Ecto neural progenitor cell (in vitro differentiated cells): Measurements from ENCODE around the gene TCFL5.

Experiments used
- DNase-seq: peaks from one replicate; pipeline ENCODE4 v3.0.0-alpha.2; 2018; ENCODE audit warnings: low spot score

TCFL5 gene

DNA sequence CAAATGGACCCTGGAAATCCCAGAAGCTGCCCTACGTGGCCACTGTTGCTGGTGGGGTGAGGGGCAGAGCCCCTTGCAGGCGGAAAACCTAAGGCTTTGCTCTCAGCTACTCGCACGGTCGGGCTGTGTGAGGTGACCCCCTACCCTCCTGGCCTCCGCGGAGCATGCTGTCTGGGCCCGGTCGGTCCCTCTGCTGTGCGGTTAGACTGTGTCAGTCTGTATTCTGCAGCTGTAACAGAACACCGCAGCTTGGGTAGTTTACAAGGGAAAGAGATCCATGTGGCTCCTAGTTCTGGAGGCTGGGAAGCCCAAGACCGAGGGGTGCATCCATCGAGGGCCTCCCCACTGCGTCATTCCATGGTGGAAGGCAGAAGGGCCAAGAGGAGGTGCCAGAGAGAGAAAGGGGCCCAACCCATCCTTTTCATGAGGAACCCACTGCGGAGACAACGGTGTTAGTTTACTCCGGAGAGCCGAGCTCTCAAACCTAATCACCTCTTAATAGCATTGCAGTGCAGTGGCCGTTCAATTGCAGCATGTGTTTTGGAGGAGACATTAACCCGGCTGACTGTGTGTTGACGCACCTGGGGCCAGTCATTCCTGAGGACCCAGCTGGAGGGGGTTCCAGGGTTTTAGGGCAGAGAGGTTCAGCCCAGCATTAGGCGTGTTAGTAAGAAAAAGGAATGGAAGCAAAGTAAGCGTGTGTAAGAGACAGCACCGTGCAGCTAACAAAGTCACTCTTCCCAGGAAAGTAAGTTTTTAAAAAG is 26.5 kb downstream of the TCFL5 start:
- DNase-seq: peak; percentile 48

- DNase-seq: no peak
Measured at GRCh38 chr20:62832951-62833391, 28.7 kb downstream of the TCFL5 start.

- DNase-seq: peak; percentile 54
Measured at GRCh38 chr20:62832212-62832922, 29.3 kb downstream of the TCFL5 start.

- no peak for DNase-seq
Measured at GRCh38 chr20:62831854-62832211, 29.8 kb downstream of the TCFL5 start.

- DNase-seq: no peak
Measured at GRCh38 chr20:62831361-62831788, 30.2 kb downstream of the TCFL5 start.

- DNase-seq: no peak
Measured at GRCh38 chr20:62830821-62831220, 30.8 kb downstream of the TCFL5 start.

DNA sequence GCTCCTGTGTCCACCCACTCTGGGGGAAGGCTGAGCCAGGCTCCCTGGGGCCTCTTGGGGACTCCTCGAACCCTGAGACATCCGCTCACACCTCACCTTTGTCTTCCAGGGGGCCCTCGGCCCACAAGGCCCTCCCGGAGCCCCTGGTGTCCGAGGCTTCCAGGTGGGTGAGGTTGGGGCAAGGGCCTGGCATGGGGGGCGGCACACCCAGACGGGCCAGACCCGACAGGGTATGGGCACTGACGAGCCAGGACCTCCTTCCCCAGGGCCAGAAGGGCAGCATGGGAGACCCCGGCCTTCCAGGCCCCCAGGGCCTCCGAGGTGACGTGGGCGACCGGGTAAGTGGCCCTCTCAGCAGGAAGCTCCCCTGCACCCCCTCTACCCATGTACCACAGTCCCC is 31.4 kb downstream of the TCFL5 start:
- DNase-seq: no peak

- no peak for DNase-seq
Measured at GRCh38 chr20:62829231-62830230, 32.1 kb downstream of the TCFL5 start.

DNA sequence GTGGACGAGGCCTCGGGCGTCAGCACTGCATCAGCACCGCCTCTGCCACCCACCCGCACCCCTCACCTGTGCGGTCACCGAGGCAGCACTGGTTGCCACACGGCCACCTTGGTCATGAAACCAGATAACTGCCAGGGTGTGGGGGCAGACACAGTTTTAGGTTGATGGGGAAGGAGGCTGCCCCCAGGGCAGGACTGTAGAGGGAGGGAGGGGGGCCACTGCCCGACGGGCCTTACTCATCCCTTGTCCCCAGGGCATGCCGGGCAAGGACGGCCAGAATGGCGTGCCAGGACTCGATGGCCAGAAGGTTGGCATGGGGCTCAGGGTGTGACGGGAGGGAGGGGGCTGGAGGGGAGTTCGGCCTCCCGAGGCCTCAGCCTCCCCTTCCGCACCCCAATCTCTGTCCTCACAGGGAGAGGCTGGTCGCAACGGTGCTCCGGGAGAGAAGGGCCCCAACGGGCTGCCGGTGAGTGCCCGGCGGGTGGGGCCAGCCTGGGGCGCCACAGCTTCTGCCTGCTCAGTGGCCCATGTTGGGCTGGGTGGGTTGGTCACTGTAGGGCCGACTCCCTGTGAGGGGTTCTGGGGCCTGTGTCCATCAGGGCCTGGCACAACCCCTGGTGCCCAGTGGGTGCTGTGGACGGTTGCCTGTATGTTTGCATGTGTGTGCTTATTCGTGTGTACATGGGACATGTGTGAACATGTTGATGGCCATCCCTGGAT is 33.0 kb downstream of the TCFL5 start:
- no peak for DNase-seq

GRCh38 chr20:62828051-62828450 is 33.6 kb downstream of the TCFL5 start:
- DNase-seq: no peak

GRCh38 chr20:62827311-62828038 is 34.1 kb downstream of the TCFL5 start:
- DNase-seq: no peak

DNA sequence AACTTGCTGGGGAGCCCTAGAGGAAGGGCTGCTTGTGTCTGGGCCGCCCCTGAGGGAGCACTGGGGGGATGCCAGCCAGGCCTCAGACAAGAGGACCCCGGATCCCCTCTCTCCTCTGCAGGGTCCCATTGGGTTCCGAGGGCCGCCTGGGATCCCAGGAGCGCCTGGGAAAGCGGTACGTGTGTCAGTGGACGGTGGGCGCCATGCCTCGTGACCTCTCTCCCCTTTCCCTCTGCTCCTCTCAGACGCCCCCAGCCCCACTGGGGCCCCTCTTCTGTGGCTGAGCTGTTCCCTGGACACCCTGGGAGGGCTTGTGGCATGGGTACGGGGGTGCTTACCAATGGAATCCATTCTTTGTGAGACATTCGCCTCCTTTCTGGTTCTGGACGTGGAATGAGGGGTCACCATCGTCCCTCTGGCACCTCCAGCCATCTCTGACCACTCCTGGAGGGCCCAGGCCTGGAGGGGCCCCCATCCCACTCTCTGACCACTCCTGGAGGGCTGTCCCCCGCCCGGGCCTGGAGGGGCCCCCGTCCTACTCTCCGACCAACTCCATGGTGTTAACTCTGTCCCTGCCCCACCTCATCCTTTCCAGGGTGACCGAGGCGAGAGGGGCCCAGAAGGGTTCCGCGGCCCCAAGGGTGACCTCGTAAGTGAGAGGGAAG is 34.8 kb downstream of the TCFL5 start:
- no peak for DNase-seq

DNA sequence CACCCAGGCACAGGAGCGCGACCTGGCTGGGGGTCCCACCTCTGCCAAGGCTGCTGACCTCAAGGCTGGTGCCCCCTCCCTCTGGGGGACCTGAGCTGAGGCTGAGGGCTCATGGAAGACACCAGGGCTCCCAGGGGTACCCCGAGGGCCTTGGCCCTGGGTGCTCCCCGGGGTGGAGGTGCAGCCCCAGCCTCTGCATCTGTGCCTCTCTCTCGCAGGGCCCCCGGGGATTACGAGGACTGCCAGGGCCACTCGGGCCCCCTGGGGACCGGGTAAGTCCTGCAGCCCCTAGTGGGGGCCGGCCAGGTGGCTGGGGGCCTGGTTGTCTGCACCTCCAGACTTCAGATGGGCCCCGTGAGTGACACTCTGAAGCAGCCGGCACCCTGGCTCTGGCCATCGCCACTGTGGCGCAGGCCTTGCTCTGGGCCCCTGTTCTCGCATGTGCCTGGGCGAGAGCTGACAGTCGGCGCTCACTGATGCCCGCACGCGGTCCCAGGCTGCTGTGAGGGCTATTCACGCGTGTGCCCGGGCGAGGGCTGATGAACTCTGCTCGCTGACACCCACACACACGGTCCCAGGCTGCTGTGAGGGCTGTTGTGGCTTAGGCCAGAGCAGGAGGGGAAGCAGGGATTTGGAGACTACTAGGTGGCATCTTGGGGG is 35.5 kb downstream of the TCFL5 start:
- no peak for DNase-seq

DNA sequence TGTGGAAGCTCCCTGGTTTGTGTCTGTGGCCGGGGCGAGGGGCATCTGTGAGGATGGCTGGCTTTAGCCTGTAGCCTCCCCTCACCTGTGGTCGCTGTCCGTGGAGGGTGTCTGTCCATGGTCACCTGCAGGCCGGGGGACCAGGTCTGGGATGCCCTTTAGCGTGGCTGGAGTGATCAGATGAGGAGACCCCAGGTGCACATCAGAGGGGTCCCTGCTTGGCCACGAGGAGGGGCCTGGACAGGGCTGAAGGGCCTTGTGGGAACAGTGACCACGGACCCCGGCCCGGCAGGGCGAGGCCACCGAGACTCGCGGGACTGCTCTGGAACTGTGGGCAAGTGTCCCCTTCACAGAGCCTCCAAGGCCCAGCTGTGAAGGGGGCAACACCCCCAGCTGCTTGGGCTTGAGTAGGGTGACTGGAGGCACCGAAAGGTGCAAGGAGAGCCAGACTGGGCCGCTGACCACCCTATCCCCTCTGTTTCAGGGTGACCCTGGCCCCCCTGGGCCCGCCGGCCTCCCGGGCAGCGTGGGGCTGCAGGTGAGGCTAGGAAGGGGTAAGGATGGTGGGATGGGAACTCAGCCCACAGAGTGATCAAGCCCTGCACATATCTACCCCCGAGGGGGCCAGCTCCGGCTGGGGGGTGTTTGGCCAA is 36.2 kb downstream of the TCFL5 start:
- DNase-seq: no peak

- no peak for DNase-seq
Measured at GRCh38 chr20:62824476-62825332, 36.9 kb downstream of the TCFL5 start.

- DNase-seq: no peak
Measured at GRCh38 chr20:62823688-62824475, 37.7 kb downstream of the TCFL5 start.
